Thoracic aorta (tissue), 2 donors: ENCODE measurements around the gene C3orf80. TPM values are rescaled to one million over a fixed set of nuclear protein-coding genes. Genes with fewer than 3 reads are reported as not detected.
"Not testable (repeated sequence)": the region's sequence is repeated elsewhere in the genome, so short reads cannot be mapped to it uniquely, and the experiment has no call there.

ENCODE experiments used
- ATAC-seq: fragments of 150-250 bp; one replicate; pipeline ENCODE4 v1.8.0; 2017; ENCODE audit warnings: low read depth; ENCODE audit not compliant: insufficient number of reproducible peaks, low FRiP score
- DNase-seq: peaks from one replicate; pipeline ENCODE4 v3.0.0-alpha.2; 2020; ENCODE audit warnings: low spot score
- H3K27ac ChIP-seq, 2 donors: fragments of 200-600 bp; sonication (generic); 1 replicate in 1 of 2; 2 replicates in 1 of 2; pipeline ENCODE4 v1.5.1; 2016; ENCODE audit warnings: mild to moderate bottlenecking in 2 of 2, moderate library complexity in 2 of 2
- H3K27me3 ChIP-seq: fragments of 200-600 bp; sonication (generic); replicated peaks from 2 replicates; pipeline ENCODE4 v1.6.0; 2016; ENCODE audit warnings: mild to moderate bottlenecking; ENCODE audit not compliant: insufficient read depth
- H3K36me3 ChIP-seq: fragments of 200-600 bp; sonication (generic); one replicate; pipeline ENCODE4 v1.5.1; 2016
- H3K4me1 ChIP-seq, 2 donors: fragments of 200-600 bp; sonication (generic); 1 replicate in 1 of 2; 2 replicates in 1 of 2; pipeline versions ENCODE4 v1.5.1 to v1.6.0; 2016; ENCODE audit warnings: low read depth in 2 of 2, mild to moderate bottlenecking in 1 of 2; ENCODE audit not compliant: control insufficient read depth in 1 of 2
- H3K4me3 ChIP-seq: fragments of 200-600 bp; sonication (generic); 2 replicates; pipeline ENCODE4 v1.5.1; 2016; ENCODE audit warnings: mild to moderate bottlenecking
- H3K9me3 ChIP-seq: fragments of 200-600 bp; sonication (generic); 2 replicates; pipeline ENCODE4 v1.5.1; 2016
- total RNA-seq, 2 donors: library from RNA; depleted of rRNA; stranded (reverse); fragments of >200 nt; gene quantifications; one replicate each; pipeline versions ENCODE4 v1.1.0 to v1.2.3, GENCODE V29; 2016
- TF ChIP-seq, protein P1 (sequence below): fragments of 200-600 bp; sonication (generic); IDR thresholded peaks from one replicate; pipeline ENCODE4 v1.5.1; 2019; ENCODE audit warnings: antibody characterized with exemption

Gene C3orf80
- total RNA-seq, result 1 to 10 TPM; 1.1 to 1.6 TPM

DNA sequence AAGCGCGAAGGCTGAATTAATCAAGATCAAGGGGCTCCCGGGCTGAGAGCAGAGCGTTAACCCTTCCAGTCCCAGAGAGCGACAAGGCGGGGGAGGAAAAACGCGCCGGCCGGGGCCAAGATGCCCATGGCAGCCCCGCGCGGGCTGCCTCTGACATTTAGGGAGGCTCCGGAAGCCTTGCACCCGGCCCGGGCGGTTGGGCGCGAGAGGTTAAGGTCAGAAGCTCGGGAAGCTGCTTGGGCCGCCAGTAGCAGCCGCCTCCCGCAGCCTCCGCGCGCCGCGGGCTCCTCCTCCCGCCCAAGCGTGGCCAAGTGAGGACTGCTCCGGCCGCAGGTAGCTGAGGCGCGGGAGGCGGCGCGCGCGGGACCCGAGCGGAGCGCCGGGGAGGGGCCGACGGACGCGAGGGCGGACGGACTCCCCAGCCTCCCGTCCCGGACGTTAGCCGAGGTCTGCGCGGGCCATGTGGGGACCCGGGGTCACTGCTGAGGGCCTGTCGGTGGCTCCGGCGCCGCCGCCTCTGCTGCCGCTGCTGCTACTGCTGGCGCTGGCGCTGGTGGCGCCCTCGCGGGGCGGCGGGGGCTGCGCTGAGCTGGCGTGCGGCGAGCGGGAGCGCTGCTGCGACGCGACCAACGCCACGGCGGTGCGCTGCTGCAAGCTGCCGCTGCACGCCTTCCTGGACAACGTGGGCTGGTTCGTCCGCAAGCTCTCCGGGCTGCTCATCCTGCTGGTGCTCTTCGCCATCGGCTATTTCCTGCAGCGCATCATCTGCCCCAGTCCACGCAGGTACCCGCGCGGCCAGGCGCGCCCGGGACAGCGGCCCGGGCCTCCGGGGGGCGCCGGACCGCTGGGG, at the start of gene C3orf80:
C3orf80 (plus strand) TSS at position 247 of the 850 bp plus-strand sequence; CDS start at position 461, 214 bp downstream.
- no peaks in the 10 kb centered on the region for H3K27me3 ChIP-seq
- H3K9me3 ChIP-seq, result no peaks in the 10 kb centered on the region
- peak; percentile 19 for ATAC-seq
- H3K4me3 ChIP-seq, result peak within 1 kb of the TSS; percentile 75
- H3K4me1 ChIP-seq, result peaks cover 7 to 12% of the 10 kb centered on the region in 2 donors
- H3K27ac ChIP-seq, result no peak within 1 kb of the TSS
- no peak for DNase-seq
- TF ChIP-seq, protein P1, sequence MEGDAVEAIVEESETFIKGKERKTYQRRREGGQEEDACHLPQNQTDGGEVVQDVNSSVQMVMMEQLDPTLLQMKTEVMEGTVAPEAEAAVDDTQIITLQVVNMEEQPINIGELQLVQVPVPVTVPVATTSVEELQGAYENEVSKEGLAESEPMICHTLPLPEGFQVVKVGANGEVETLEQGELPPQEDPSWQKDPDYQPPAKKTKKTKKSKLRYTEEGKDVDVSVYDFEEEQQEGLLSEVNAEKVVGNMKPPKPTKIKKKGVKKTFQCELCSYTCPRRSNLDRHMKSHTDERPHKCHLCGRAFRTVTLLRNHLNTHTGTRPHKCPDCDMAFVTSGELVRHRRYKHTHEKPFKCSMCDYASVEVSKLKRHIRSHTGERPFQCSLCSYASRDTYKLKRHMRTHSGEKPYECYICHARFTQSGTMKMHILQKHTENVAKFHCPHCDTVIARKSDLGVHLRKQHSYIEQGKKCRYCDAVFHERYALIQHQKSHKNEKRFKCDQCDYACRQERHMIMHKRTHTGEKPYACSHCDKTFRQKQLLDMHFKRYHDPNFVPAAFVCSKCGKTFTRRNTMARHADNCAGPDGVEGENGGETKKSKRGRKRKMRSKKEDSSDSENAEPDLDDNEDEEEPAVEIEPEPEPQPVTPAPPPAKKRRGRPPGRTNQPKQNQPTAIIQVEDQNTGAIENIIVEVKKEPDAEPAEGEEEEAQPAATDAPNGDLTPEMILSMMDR, result peak; percentile 13
- no peaks in the 10 kb centered on the region for H3K36me3 ChIP-seq

- ATAC-seq, result no peak
Measured at GRCh38 chr3:160176923-160177322, 48.3 kb upstream of the C3orf80 start.

DNA sequence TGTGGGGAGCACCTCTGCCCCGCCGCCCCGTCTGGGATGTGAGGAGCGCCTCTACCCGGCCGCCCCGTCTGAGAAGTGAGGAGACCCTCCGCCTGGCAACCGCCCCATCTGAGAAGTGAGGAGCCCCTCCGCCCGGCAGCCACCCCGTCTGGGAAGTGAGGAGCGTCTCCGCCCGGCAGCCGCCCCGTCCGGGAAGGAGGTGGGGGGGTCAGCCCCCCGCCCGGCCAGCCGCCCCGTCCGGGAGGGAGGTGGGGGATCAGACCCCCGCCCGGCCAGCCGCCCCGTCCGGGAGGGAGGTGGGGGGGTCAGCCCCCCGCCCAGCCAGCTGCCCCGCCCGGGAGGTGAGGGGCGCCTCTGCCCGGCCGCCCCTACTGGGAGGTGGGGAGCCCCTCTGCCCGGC, 46.6 kb upstream of the C3orf80 start:
- H3K4me1 ChIP-seq, result peaks cover 5 to 13% of the 10 kb centered on the region in 2 donors
- ATAC-seq, H3K9me3 ChIP-seq, DNase-seq, H3K27me3 ChIP-seq, H3K4me3 ChIP-seq, H3K36me3 ChIP-seq, H3K27ac ChIP-seq: not testable (repeated sequence)

More at GRCh38 chr3:160176923-160177322, 48.3 kb upstream of the C3orf80 start:
- no peak for DNase-seq
- H3K9me3 ChIP-seq, result no peaks in the 10 kb centered on the region
- no peak overlapping the region for H3K4me3 ChIP-seq
- TF ChIP-seq, protein P1, result no peak
- H3K27me3 ChIP-seq, result no peaks in the 10 kb centered on the region
- H3K27ac ChIP-seq, result no peak overlapping the region
- H3K4me1 ChIP-seq, result peaks cover 0 to 13% of the 10 kb centered on the region in 2 donors
- H3K36me3 ChIP-seq, result no peaks in the 10 kb centered on the region

DNA sequence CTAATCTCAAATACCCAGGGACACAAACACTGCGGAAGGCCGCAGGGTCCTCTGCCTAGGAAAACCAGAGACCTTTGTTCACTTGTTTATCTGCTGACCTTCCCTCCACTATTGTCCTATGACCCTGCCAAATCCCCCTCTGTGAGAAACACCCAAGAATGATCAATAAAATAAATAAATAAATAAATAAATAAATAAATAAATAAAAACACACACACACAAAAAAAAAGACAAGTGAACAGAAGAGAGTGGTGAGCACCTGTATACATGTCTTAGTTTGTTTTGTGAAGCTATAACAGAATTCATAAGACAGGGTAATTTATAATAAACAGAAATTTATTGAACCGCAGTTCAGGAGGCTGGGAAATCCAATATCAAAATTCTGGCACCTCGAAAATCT, 45.8 kb upstream of the C3orf80 start:
- H3K4me1 ChIP-seq, result peaks cover 11 to 19% of the 10 kb centered on the region in 2 donors
- H3K9me3 ChIP-seq, ATAC-seq, H3K27ac ChIP-seq, DNase-seq, H3K36me3 ChIP-seq, H3K4me3 ChIP-seq, H3K27me3 ChIP-seq: not testable (repeated sequence)

- Histone ChIP-seq H3K4me1 (peaks cover 12 to 20% of the 10 kb centered on the region in 2 donors), H3K4me3 (no peak overlapping the region), H3K36me3 (no peaks in the 10 kb centered on the region), H3K27me3 (no peaks in the 10 kb centered on the region), H3K9me3 (no peaks in the 10 kb centered on the region), H3K27ac (no peak overlapping the region)
- TF ChIP-seq, protein P1, result no peak
- DNase-seq (no peak), ATAC-seq (no peak)
Measured at GRCh38 chr3:160179906-160180305, 45.3 kb upstream of the C3orf80 start.

DNA sequence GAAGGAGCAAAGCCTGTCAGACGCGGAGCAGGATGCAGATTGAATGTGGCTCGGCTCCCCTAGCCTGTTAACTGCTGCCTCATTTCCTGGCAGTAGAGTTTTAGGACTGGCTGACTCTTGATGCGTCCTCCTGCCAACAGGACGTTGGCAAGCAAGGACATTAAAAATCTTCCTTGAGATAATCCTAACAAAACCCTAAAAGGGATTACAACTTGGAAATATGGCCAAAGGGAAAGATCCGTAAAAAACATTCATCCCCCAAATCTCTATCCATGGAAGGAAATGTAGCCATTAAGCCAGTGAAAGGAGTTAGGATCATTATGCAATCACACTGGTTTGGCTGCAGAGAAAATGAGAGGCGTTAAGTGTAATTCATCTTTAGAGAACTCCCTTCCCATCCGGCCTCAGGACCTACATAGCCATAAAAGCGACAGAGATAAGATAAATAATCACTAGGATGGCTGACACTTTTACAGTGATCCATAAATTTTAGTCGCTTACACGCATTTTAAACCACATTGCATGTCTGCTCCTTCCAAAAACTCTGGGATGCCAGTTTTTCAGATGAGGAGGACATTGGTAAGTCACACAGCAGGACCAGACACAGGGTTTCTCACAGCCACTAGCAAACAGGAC, 44.5 kb upstream of the C3orf80 start:
- ATAC-seq, result no peak
- DNase-seq, result no peak
- TF ChIP-seq, protein P1, result no peak
- peak overlapping the region; percentile 48 for H3K4me3 ChIP-seq
- H3K9me3 ChIP-seq, result no peaks in the 10 kb centered on the region
- H3K27me3 ChIP-seq, result no peaks in the 10 kb centered on the region
- no peak overlapping the region for H3K27ac ChIP-seq
- H3K4me1 ChIP-seq, result peaks cover 12 to 20% of the 10 kb centered on the region in 2 donors
- no peaks in the 10 kb centered on the region for H3K36me3 ChIP-seq
